Heart left ventricle (tissue), 13 donors: ENCODE measurements around the gene NEDD4L.

Experiments used
- POLR2A ChIP-seq, 2 donors: fragments of 450-650 bp; IDR thresholded peaks; one replicate each; pipeline ENCODE4 v1.6.1; 2017; ENCODE audit warnings: antibody characterized with exemption in 2 of 2, mild to moderate bottlenecking in 2 of 2, moderate library complexity in 2 of 2
- TF ChIP-seq, protein P1 (sequence below), 12 donors: fragments of 200-600 bp; sonication (generic) in 4 of 12; IDR thresholded peaks; one replicate each; pipeline versions ENCODE4 v1.5.0 to v1.8.0; 2018 to 2022; ENCODE audit warnings: antibody characterized with exemption in 12 of 12, mild to moderate bottlenecking in 5 of 12
- donor health status: ischemic (EF 13 %, LVEDD 7.1; RV severe dilation, severe dysfunction).
- donor health status: DM: no; HTN: yes; CAD: no.
- donor health status: DM: no; HTN: no; CAD: no.
- donor health status: ischemic (EF 25% LVEDD 6.9; RV normal size, moderate dysfunction).
- donor health status: ischemic (EF 25% LVEDD 5.7; RV mildly dilated, moderate dysfunction).
- donor health status: ischemic (EF 35%, LVEDD 5.7; RV mildly dilated, moderate dysfunction).
- donor health status: nonischemic (EF 11% LVEDD 7.7; RV severe dilation, severe dysfunction).
- donor health status: DM: yes; HTN: yes; CAD: no.
- donor health status: PGD.
- donor health status: ischemic (EF 29% LVEDD 5.4; RV normal size, mild dysfunction).
- donor health status: nonischemic (EF 23%, LVEDD 6.1; RV moderate dilation, normal function).

DNA sequence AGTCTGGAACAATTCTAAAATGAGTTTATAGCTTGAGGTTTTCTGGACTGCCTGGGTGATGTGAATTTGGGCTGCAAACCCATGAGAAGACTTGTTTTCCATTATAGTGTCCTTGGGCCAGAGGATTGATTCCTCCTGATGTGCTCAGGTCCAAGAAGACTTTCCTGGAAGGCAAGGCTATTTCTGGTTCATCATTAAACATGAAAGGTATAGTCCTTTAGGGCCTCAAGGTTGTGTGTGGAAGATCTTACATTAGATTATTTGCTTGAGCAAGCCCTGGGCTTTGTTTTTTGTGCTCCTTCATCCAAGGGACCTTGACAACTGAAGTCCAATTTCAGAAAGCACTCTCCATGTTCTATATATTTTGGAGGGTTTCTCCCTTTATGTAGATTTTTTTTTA lies 26.8 kb upstream of the NEDD4L start:
- TF ChIP-seq, protein P1, sequence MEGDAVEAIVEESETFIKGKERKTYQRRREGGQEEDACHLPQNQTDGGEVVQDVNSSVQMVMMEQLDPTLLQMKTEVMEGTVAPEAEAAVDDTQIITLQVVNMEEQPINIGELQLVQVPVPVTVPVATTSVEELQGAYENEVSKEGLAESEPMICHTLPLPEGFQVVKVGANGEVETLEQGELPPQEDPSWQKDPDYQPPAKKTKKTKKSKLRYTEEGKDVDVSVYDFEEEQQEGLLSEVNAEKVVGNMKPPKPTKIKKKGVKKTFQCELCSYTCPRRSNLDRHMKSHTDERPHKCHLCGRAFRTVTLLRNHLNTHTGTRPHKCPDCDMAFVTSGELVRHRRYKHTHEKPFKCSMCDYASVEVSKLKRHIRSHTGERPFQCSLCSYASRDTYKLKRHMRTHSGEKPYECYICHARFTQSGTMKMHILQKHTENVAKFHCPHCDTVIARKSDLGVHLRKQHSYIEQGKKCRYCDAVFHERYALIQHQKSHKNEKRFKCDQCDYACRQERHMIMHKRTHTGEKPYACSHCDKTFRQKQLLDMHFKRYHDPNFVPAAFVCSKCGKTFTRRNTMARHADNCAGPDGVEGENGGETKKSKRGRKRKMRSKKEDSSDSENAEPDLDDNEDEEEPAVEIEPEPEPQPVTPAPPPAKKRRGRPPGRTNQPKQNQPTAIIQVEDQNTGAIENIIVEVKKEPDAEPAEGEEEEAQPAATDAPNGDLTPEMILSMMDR (IDR thresholded peaks at IDR 0.05): no peak
- no peak for TF ChIP-seq POLR2A (IDR thresholded peaks at IDR 0.05)
